ENCODE measurements around the gene SYNPO2.
"Not testable (repeated sequence)": the region's sequence is repeated elsewhere in the genome, so short reads cannot be mapped to it uniquely, and the experiment has no call there.

Gene SYNPO2

DNA sequence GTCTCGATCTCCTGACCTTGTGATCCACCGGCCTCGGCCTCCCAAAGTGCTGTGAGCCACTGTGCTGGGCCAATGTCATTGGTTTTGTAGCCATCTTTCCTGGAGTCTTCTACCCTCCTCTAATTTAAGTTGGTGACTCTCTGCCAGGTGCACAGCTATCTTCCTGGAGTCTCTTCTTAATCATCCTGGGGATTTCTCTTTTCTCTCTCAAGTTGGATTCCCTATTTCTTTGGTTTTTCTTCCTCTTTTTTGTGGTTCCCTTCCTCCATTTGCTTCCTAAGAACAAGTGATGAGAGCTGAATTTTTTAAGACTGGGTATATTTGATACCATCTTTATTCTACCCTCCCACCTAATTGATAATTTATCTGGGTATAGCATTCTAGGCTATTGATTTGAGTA is 113.8 kb downstream of the SYNPO2 start:
- DNase-seq (ENCODE audit: low read depth in 2 of 2): no peak

DNA sequence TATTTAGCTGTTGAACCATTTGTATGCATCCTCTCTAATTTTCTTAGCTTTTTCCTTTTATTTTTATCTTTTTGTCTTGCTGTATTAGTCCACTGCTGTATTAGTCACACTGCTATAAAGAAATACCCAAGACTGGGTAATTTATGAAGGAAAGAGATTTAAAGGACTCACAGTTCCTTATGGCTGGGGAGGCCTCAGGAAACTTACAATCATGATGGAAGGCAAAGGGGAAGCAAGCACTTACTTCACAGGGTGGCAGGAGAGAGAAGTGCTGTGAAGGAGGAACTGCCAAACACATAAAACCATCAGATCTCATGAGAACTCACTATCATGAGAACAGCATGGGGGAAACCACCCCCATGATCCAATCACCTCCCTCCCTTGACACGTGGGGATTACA is 114.3 kb downstream of the SYNPO2 start:
- not testable (repeated sequence) for DNase-seq (ENCODE audit: low read depth in 2 of 2)

DNA sequence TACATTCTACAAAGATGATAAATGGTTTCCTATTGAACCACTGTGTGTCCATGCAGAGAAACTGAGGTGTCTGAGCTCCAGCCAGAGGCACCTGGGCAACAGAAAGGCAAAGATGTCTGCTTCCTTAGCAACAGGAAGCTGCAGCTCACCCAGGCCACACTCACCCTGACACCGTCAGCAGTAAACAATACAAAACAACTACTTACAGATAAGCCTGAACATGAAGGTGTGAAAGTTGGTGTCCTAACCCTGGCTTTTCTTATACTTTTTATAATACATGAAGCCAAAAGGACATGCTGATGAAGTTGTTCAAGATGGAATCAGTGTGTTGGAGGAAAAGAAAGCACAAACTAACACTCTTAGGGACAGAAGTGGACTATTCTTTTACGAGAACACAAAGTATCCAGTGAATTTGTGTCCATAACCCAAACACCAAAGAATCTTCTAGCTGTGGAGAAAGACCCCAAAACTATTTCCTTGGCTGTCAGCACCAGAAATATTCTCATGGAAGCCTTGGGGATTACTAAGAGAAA is 117.3 kb downstream of the SYNPO2 start:
- DNase-seq (ENCODE audit: low read depth in 2 of 2): no peak

DNA sequence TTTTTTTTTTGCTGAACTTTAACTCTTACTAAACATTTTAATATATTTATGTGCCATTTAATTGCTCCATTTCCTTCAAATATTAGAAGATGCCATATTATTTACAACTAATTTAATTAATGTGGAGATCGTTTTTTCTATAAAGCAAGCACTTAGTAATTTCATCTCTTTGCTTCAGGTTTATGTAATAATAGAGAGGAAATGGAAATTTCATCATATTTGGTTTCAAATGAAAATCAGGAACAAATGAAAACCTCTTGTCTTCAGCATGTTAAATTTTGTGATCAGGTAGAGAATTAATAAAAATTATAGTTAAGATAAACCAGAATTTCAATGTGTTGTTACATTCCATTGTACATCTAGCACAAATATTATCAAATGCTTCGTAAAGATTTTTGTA is 120.1 kb downstream of the SYNPO2 start:
- no peak for DNase-seq (ENCODE audit: low read depth in 2 of 2)

DNA sequence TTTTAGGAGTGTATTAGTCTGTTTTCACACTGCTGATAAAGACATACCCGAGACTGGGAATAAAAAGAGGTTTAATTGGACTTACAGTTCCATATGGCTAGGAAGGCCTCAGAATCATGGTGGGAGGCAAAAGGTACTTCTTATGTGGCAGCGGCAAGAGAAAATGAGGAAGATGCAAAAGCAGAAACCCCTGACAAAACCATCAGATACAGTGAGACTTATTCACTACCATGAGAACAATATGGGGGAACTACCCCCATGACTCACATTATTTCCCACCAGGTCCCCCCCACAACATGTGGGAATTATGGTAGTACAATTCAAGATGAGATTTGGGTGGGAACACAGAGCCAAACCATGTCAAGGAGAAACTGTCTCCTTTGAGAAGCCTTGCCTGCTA is 121.6 kb downstream of the SYNPO2 start:
- DNase-seq (ENCODE audit: low read depth in 2 of 2): not testable (repeated sequence)

DNA sequence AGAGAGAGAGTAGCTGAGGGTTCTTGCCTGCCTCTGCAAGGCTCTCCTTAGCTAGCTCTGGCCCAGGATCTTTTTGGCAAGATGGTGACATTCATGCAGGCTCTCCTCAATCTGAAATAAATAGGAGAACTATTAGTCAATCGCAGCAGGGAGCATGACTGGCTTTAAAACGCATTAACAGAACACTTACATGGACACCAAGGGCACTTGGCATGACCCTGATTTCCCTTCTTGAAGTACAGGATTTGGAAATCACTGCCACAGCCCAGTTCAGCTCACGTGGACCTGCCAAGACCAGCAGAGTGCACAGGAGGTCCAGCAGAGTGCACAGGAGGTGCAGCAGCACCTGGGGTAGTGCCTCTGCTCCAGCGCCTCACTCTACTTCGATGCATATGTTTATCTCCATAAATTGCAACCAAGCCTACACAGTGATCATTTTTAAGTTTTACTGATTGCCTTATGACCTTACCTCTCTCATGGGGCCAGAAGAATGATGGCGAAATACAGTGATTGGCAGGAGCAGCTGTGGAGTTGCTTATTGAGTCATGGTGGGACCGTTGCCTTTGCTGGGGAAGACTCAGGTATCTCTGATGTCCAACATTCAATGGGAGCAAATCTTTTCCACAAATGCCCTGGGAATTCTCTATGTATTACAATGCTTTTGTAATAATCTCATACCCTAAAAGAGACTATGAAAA is 122.4 kb downstream of the SYNPO2 start:
- no peak for DNase-seq (ENCODE audit: low read depth in 2 of 2)

DNA sequence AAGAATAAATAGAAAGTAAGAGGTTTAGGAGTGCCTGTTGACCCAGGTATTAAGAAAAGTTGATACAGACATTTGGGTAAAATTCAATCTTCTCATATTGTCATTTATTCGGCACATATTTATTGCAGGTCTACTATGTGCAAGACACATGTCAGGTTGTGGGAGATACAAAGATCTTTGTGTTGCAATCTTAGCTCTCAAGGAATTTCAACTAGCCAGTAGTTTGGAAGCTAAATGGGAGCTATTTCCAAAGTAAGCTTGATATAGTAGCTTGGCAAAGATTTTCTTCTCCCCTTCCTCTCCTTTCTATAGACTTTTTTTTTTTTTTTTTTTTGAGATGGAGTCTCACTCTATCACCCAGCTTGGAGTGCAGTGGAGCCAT is 122.9 kb downstream of the SYNPO2 start:
- no peak for DNase-seq (ENCODE audit: low read depth in 2 of 2)

DNA sequence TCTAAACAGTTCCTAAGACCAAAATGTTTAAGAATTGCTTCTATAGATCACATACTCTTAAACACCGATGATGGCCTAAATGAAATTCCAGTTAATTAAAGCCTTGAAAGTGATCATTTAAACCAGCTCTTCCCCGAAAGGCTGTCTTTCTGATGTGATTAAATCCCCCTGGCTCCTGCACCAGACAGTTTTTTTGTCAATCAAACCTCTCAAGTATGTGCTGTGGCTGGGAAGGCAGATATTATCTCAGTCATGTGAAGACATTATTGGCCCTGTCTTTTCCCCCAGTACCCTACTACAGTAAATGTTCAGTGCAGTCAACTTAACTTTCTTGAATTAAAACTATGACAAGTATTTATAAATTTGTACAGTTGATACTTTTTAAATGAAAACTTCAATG is 126.0 kb downstream of the SYNPO2 start:
- no peak for DNase-seq (ENCODE audit: low read depth in 2 of 2)

DNA sequence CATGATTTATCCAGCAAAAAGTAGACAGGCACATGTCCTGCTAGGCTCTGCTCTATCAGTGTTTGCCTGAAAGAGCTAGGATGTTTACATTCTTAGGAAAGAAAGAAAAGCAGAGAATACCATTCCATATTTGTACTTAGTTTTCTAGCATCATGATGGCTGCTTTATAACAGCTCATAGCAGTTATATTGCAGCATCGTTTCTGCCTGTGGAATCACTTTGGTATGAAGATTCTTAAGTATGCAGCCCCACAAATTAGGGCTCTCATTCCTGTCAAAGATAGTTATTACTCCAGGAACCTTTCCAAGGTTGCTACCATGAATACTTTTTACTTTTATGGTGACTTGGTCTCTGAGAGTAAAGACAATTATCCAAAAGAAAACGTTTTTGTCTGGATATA is 128.0 kb downstream of the SYNPO2 start:
- no peak for DNase-seq (ENCODE audit: low read depth in 2 of 2)

DNA sequence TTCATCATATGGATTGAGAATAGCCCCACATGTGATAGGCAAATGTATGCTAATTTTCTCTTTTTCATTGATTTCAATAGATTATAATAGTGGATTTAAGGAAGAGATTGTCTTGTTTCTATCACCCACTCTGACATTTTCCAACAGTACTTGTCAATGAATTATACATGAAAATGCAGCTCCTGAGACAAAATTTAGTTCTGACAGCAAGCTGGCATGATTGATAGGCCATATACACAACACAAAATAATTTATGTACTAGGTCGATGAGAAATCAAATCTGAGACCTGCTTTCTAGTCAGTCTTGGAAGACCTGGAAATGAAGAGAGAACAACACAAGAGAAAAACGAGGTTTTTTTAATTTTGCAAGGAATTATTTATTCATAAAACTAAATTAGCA is 129.0 kb downstream of the SYNPO2 start:
- DNase-seq (ENCODE audit: low read depth in 2 of 2): no peak

DNA sequence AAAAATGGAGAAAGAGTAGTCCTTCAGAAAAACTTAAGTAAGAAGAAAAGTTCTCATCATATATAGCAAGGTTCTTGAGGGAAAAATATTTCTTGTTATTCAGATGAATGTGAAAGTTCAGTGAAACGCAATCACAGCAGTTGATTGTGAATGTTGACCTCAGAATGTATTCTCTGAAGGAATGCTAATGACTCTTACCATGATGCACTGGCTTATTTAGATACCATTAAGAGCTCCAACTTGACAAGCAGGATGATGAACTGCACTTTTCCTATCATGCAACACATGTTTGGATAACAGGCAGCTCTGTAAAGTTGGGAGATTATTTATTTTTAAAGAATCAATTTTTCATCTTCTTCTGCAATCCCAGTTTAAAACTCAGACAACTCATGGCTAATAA is 131.5 kb downstream of the SYNPO2 start:
- DNase-seq (ENCODE audit: low read depth in 2 of 2): no peak

DNA sequence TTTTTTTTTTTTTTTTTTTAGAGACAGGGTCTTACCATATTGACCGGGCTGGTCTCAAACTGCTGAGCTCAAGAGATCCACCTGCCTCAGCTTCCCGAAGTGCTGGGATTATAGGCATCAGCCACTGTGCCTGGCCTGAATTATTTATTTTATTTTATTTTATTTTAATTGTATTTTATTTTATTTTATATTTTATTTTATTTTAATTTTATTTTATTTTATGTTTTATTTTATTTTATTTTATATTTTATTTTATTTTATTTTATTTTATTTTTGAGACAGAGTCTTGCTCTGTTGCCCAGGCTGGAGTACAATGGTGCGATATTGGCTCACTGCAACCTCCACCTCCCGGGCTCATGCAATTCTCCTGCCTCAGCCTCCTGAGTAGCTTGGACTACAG is 133.9 kb downstream of the SYNPO2 start:
- DNase-seq (ENCODE audit: low read depth in 2 of 2): not testable (repeated sequence)

DNA sequence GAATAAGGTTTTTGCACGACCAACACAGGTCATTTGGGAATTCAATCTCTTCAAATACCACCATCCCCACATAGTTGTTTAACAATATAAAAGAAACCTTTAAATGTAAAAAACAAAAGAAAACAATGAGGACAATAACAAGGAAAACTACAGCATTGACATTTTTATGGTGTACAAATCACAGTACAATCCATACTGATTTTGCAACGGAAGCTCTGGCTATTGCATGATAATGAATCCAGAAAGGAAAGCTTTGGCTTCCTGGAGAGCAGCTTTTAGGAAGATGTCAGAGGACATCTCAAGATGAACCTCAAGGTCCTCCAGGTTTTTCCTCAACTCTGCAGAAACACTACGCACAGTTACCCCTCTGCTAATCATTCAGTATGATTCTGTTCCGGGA is 135.4 kb downstream of the SYNPO2 start:
- no peak for DNase-seq (ENCODE audit: low read depth in 2 of 2)

DNA sequence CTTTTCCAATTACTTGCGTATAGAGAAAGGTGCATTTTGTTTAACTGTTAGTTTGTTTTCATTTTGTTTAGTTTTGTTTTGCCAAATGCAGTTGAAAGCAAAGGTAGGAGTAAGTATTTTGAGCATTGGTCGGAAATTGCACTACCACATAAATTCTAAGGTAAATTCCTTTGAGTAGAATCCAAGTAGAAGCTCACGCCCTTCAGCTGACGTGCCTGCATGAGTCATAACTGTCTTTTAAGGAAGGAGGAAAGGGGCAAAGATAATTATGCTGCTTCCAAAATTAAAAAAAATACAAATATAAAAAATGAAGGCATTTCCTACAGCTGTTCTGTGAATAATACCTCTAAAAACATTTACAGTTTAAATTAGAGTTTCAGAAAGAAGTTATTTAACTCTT is 136.8 kb downstream of the SYNPO2 start:
- no peak for DNase-seq (ENCODE audit: low read depth in 2 of 2)

DNA sequence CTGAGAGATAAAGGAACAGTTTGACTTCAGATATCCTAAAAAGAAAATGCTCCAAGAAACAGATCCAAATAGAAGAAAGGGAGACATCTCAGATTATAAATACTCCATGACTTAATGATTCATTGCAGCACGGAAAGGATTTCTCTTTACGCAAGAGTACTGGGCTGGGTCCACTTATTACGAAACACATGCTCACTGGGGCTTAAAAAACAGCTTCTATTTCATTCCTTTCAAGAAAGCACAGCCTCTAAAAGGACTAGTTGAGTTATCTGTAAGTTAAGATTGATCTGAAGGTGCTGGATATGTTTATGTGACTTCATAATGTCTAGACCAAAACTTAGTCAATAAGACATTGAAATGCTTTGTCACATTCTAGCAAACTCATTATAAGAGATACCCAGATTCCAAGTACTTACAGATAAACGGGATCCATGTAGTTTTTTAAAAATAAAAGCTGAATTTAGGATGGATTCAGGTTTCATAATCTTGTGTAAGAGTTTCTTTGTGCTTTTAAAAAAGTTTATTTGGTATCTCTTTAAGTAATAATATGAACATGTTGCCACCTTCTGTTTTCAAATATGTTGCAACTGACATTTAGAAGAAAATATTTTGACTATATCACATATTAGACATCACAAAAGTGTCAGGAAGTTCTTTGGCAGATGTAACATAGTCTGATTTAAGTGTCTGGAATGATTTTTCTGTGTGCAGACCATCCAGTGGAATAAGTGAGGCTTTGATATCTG is 137.4 kb downstream of the SYNPO2 start:
- no peak for DNase-seq (ENCODE audit: low read depth in 2 of 2)

DNA sequence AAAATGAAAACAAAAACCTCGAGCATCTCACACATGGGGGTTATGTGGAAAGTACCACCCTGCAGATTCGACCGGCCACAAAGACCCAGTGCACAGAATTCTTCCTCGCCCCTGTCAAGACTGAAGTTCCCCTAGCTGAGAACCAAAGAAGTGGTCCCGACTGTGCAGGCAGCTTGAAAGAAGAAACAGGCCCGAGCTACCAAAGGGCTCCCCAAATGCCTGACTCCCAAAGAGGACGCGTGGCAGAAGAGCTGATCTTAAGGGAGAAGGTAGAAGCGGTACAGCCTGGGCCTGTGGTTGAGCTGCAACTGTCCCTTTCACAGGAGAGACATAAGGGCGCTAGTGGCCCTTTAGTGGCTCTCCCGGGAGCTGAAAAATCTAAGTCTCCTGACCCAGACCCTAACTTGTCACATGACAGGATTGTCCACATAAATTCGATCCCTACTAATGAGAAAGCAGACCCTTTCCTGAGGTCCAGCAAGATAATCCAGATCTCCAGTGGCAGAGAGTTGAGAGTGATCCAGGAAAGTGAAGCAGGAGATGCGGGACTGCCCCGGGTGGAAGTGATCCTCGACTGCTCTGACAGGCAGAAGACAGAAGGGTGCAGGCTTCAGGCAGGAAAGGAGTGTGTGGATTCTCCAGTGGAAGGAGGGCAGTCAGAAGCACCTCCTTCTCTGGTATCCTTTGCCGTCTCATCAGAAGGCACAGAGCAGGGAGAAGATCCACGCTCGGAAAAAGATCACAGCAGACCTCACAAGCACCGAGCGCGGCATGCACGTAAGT is 138.2 kb downstream of the SYNPO2 start:
- DNase-seq (ENCODE audit: low read depth in 2 of 2): no peak

DNA sequence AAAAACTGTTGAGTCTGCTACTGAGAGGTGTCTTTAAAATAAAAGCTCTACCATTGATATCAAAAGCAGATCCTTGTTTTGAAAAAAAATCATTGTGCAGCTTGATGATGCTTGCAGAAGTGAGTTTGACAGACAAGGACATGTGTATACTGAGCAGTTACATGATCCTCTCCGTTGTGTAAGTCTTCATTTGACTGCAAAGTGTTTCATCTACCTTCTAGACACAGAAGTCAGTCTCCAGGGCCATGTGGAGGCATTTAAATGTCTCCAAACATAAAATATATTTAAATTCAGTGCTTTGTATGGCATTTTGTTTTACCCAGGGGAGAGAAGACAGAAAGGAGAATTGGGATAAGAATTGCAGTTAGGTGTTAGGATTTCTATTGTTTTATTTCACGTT is 139.2 kb downstream of the SYNPO2 start:
- DNase-seq (ENCODE audit: low read depth in 2 of 2): no peak

DNA sequence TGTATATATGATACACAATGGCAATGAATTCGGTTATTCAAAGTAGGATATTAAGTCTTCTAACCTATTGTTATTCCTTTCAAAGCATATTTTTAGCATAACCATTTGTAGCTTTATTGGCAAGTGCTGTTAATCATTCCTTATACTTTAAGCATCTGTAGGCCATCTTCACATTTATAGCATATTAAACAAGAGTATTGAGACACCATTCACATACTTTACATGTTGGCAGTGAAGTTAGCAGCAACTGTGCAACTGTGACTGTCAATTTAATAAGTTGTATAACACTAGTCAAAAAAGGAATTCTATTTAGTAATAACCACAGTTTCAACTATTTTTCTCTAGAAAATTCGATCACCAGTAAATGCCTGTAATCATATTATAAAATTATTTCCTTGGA is 139.6 kb downstream of the SYNPO2 start:
- no peak for DNase-seq (ENCODE audit: low read depth in 2 of 2)

DNA sequence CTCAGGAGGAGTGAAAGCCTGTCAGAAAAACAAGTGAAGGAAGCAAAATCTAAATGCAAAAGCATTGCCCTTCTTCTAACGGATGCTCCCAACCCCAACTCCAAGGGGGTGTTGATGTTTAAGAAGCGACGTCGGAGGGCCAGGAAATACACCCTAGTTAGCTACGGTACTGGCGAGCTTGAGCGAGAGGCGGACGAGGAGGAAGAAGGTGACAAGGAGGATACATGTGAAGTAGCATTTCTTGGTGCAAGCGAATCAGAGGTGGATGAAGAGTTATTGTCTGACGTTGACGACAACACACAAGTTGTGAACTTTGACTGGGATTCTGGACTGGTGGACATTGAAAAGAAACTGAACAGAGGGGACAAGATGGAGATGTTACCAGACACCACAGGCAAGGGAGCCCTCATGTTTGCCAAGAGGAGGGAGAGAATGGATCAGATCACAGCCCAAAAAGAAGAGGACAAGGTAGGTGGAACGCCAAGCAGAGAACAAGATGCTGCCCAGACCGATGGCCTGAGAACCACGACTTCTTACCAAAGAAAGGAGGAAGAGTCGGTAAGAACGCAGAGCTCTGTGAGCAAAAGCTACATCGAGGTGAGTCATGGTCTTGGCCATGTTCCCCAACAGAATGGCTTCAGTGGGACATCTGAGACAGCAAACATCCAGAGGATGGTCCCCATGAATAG is 141.3 kb downstream of the SYNPO2 start:
- DNase-seq (ENCODE audit: low read depth in 2 of 2): no peak

DNA sequence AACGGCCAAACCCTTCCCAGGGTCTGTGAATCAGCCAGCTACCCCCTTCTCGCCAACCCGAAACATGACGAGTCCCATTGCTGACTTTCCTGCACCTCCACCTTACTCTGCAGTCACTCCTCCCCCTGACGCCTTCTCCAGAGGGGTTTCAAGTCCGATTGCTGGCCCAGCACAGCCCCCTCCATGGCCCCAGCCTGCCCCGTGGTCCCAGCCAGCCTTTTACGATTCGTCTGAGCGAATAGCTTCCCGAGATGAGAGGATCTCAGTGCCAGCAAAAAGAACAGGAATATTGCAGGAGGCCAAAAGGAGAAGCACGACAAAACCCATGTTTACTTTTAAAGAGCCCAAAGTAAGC is 141.9 kb downstream of the SYNPO2 start:
- DNase-seq (ENCODE audit: low read depth in 2 of 2): no peak

DNA sequence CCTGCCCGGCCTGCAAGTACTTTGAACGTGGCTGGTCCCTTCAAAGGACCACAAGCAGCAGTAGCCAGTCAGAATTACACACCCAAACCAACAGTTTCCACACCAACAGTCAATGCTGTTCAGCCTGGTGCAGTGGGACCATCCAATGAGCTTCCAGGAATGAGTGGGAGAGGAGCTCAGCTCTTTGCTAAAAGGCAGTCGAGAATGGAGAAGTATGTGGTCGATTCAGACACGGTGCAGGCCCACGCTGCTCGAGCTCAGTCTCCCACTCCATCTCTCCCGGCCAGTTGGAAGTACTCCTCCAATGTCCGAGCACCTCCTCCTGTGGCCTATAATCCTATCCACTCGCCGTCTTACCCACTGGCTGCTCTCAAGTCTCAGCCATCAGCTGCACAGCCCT is 142.6 kb downstream of the SYNPO2 start:
- no peak for DNase-seq (ENCODE audit: low read depth in 2 of 2)

Measured in stimulated activated CD8-positive, alpha-beta memory T cell treated with anti-CD3 and anti-CD28 coated beads, Interleukin-15, amount 100 ng/mL, for 4 hours (primary cell).